AG08395 (cell line): ENCODE results near the gene ZNF408.

Source experiments
- DNase-seq: peaks from one replicate; pipeline ENCODE4 v3.0.0; 2012; ENCODE audit warnings: mixed read lengths, low spot score

ZNF408 gene

GRCh38 chr11:46676436-46677158 lies 24.2 kb upstream of the ZNF408 start:
- DNase-seq: no peak

DNA sequence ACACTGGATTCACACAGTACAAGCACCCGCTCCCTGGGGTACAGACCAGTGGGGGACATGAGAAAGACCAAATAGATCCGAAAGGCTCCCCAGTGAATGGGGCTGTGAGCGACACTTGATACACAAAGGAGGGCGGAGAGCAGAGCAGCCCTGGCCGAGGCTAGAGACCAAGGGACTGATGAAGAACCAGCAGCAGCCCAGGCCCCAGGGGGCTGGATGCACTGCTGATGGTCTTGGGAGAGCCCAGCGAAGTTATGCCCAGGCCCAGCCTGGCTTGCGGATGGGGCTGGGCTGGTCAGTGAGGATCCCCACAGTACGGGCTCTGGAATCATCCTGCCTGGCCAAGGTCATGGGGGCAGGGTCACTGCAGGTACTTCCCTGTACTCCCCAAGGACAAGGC lies 23.7 kb upstream of the ZNF408 start:
- DNase-seq: no peak

GRCh38 chr11:46677991-46678740 lies 22.7 kb upstream of the ZNF408 start:
- no peak for DNase-seq

- no peak for DNase-seq
These were observed 22.1 kb upstream of the ZNF408 start for GRCh38 chr11:46678741-46679130.

GRCh38 chr11:46679241-46680163 lies 21.3 kb upstream of the ZNF408 start:
- DNase-seq: no peak

- no peak for DNase-seq
These were observed 20.6 kb upstream of the ZNF408 start for GRCh38 chr11:46680164-46680760.

DNA sequence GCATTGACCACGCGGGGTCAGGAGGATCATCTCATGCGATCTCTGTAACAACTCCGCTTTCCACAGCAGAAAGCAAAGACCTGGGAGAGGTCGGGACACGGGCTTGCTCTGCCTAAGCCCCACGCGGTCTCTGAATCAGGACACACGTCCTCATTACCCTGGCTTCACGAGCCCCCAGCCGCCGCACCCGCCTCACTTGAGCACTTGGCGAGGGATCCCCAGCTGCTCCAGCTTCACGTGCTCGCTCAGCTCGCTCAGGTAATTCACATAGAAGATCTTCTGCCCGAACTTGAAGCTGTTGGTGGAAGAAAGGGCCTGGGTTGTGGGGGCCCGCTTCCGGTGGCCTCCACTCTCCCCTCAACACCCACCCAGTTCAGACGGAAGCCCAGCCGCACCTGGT lies 20.0 kb upstream of the ZNF408 start:
- DNase-seq: no peak

- no peak for DNase-seq
These were observed 19.0 kb upstream of the ZNF408 start for GRCh38 chr11:46681814-46682213.

DNA sequence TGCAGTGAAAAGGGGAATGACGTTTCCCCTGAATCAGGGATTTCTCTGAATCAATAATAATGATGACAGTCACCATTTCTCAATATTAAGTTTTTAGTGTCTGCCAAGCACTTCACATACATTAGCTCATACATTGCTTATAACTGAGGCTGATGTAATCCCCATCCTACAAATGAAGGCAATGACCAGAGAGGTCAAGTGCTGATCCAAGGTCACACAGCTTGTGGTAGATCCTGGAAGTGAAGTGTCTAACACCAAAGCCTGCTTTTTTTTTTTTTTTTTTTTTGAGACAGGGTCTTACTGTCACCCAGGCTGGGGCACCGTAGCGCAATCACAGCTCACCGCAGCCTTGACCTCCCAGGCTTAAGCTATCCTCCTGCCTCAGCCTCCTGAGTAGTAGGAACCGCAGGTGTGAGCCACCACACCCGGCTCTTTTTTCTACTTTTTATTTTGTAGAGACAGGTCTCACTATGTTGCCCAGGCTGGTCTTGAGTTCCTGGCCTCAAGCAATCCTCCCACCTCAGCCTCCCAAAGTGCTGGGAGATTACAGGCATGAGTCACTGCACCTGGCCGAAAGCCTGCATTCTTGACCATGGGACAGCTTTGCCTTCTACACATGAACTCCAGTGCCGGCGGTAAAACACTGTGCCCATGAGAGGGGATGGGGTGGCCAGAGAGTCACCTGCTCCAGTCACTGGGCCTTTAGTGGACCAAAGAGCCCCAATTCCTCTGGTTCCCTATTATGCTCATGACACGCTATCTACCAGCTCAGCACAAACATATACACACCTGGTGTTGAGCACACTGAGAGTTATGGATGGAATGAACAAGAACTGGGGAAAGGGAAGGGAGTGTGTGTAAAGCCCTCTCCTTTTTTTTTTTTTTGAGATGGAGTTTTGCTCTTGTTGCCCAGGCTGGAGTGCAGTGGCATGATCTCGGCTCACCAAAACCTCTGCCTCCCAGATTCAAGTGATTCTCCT lies 17.8 kb upstream of the ZNF408 start:
- no peak for DNase-seq

- DNase-seq: no peak
These were observed 16.5 kb upstream of the ZNF408 start for GRCh38 chr11:46684367-46684766.

DNA sequence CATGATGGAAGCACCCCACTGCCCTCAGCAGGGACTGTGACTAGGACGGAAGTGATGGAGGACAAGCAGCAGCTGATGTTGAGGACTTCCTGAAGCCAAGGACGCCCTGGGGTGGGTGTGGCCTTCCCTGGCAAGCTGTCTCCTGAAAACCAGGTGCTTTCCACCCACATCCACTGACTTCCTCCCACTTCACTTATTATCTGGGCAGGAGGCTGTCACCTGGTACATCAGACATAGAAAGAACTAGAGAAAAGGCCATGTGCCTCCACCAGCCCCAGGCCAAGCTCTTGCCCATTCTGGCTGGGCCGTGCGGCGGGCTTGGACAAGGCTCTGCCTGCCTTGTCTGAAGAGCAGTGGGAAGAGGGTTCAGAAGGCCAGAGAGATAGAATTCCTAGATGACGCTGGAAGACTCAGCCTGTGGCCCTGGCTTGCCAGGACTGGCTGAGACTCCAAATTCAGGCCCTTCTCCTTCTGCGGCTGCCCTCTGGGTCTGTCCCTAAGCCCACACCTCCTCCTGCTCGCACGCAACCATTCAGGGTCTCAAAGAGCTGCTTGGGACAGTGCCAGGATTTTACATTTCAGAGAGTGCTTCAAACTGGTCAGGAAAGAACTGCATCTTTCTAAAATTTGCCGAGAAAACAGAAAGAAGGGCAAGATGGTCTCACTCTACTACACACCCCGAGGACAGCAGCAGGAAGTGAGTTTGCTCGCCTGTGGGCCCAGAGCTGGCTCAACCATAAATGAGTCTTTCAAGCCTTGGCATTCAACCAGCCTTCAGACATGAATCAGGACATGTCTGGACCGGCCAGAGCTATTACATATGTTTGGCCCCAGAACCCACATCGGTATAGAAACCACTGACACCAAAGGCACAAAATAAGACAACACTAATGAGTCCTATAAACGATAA lies 13.7 kb upstream of the ZNF408 start:
- peak; percentile 53 for DNase-seq

DNA sequence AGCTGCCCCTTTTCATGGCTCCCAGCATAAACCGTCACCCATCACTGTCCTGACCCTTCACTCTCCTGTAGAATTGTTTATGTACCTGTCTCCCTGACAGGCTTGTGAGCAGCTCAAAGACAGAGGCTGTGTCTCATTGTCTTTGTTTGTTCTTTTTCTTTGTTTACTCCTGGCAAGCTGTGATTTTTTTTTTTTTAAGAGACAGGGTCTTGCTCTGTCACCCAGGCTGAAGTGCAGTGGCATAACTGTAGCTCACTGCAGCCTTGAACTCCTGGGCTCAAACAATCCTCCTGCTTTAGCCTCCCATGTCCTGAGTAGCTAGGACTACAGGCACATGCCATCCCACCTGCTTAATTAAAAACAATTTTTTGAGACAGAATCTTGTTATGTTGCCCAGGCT lies 10.1 kb upstream of the ZNF408 start:
- DNase-seq: no peak

DNA sequence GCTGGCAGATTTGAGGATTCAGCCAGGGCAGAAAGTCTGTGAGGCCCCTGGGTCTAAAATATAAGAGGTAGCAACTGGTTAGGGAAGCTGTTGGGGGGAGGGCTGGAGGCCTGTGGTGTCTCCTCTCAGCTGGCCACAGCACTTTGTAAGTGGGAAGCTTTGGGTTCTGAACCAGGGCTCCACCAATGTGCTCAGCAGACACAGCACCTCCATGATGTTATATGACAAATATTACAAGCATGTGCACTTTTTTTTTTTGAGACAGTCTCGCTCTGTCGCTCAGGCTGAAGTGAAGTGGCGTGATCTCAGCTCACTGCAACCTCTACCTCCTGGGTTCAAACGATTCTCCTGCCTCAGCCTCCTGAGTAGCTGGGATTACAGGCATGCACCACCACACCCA lies 8.4 kb upstream of the ZNF408 start:
- no peak for DNase-seq

GRCh38 chr11:46693597-46694012 lies 7.2 kb upstream of the ZNF408 start:
- DNase-seq: peak; percentile 42

DNA sequence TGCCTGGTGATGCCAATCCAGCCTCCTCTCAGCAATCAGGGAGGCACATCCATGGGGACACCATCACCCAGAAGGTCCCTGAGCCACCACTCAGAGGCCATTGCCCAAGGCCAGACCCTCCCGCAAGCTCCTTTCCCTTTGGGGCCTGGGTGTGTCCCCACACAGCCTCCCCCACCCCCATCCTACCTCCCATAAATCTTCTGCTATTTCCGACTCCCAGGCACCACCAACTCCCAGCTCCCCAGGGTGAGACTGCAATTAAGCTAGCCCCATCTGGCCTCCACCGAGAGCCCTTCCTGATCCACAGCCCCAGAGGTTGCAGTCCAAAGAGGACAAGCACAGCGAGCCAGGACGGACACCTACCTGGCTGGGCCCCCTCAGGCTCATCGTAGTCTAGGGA lies 6.8 kb upstream of the ZNF408 start:
- no peak for DNase-seq

DNA sequence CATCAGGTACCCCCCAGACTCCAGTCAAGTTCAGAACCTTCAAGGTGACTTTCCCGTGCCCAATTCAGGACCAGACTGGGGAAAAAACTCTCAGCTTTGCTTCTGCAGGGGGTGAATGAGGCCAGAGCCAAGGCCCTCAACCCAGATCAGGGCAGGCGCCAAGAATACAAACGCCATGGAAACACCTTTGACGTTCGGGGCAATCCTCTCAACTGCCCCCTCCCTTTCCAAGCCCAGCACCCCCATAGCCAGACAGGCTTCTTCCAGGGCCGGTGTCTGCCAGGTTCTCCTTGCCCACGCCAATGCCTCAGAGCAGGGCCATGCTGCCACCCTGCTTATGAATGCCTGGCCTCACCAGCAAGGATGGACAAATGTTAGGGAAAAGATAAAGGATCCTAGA lies 6.2 kb upstream of the ZNF408 start:
- DNase-seq: no peak

DNA sequence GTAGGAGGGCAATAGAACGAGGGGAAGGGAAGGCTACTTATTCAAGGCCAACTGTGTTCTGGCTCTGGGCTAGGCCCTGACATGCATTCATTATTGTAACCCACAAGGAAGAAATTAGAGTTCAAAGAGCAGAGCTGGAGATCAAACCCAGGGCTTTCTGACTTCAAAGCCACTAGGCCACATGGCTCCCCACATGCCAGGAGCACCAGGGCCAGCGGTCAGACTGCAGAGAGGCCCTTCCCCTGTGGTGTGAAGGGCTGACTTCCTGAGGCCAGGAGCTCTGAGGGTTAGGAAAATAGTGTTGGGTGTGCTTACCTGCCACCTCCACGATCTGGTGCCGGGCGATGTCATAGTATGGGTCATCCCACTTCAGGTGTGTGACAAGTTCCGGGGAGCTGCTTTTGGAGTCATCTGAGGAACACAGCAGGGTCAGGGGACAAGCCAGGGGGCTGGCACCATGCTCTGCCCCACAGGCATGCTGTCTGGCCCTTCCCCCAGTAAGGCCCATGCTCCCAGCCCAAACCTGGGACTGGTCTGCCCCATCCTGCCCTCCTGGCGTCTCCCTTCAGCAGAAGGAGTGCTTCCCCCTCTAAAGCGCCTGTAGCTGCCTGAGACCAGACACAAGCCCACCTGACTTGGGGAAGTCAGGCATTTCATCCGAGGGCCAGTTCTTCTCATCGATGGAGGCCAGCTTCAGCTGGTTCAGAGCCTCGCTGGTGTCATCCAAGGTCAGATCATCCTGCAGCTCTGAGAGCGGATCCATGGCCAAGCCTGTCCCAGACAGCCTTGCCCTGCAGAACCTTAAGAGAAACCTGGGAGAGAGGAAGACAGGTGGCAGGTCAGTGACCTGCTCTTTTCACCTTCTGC lies 5.3 kb upstream of the ZNF408 start:
- DNase-seq: no peak

DNA sequence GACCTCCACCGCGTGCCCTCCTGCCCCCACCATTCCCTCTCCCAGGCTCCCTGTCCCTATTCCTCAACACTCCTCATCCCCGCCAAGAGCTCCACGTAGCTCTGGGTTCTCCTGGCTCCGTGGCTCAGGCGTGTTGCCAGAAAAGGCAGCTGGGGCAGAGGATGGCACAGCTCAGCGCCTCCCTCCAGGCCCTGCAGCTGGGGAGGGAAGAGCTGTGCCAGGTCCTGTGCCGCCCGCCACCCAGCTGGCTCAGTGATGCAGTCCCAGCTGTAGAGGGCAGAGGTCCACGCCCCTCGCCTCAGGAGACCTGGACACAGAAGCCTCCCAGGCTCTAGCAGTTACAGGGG lies 4.6 kb upstream of the ZNF408 start:
- DNase-seq: no peak

DNA sequence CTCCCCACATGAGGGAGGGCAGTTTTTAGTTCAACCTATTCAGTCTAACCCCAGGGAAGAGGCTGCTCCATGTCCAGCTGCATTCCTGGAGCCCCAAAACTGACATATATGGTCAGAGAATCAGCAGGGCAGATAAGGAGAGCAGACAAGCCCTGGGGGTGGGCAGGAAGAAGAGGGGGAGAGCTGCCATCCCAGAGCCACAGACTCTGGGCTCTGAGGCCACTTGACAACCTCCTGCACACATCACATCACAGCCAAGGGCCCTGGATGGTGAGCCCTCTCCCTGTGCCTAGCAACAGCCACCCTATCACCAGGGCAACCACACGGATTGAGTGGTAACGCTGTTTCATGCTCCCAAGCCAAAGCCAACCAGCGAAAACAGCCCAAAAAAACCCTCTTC lies 3.5 kb upstream of the ZNF408 start:
- no peak for DNase-seq
